ENCODE measurements around the gene LPP. TPM values are rescaled to one million over a fixed set of nuclear protein-coding genes. Genes with fewer than 3 reads are reported as not detected.

The LPP gene
- total and polyA plus RNA-seq, 10 of the 15 experiments (the other 5 are each of a cell fraction or from before 2014, with no cell fraction given), result under 0.01 to 0.62 (median 0.03) TPM

- Histone ChIP-seq H3K9me3 (replicated peaks; ENCODE audit: control insufficient read depth, insufficient read depth, low read length) (no peaks in the 10 kb centered on the region), H3K4me2 (ENCODE audit: control insufficient read depth, insufficient read depth) (no peak overlapping the region), H3K36me3 (ENCODE audit: control insufficient read depth in 2 of 2, insufficient read depth in 2 of 2, low read length in 1 of 2) (no peaks in the 10 kb centered on the region), H4K20me1 (ENCODE audit: control insufficient read depth, insufficient read depth) (no peaks in the 10 kb centered on the region), H3K27ac (ENCODE audit: control insufficient read depth, insufficient read depth) (no peak overlapping the region), H3K4me3 (no peak overlapping the region), H3K4me1 (ENCODE audit: control insufficient read depth, insufficient read depth, low read length) (no peaks in the 10 kb centered on the region), H3K79me2 (ENCODE audit: control insufficient read depth, insufficient read depth, low read length) (no peaks in the 10 kb centered on the region), H3K9ac (ENCODE audit: control insufficient read depth, insufficient read depth, low read length) (no peak overlapping the region), H2AFZ (ENCODE audit: control insufficient read depth, low read depth, low read length) (no peak overlapping the region), H3K27me3 (replicated peaks in 1 of 2; ENCODE audit: control insufficient read depth in 2 of 2, insufficient read depth in 2 of 2, low read length in 1 of 2) (no peaks in the 10 kb centered on the region; a peak in 1 of 4 replicates)
- ChIA-PET RAD21 (ENCODE audit: unreplicated experiment) (interaction anchor here (0.8 kb wide), 1 partner anchor 932 kb away, joined by 3 read pairs; no protein-coding TSS in a partner anchor), POLR2A (no interaction called here), SMC1A (ENCODE audit: uncharacterized antibody, unreplicated experiment) (interaction anchor here (1.1 kb wide), 1 partner anchor 25 kb away, joined by 3 read pairs; no protein-coding TSS in a partner anchor), CTCF (interaction anchor here (0.7 to 2.2 kb wide), 3 partner anchors 23 to 932 kb away, joined by 3 to 9 read pairs (median 4); no protein-coding TSS in a partner anchor)
- ATAC-seq (no peak), FAIRE-seq (no peak), DNase-seq (ENCODE audit: low read depth, low spot score) (no peak)
- intact Hi-C loops (cut with micrococcal nuclease; ENCODE audit: unreplicated experiment), result no loop called here
- 31% methylated on average over 4 of the region's 4 CpGs for WGBS (ENCODE audit: insufficient coverage, insufficient replicate concordance, low lambda C conversion rate, missing lambda C conversion rate)
- no TSS peak for BruUV-seq (replicated peaks)
- in situ Hi-C loops (cut with MboI), result no loop called here
- TF ChIP-seq FOXM1 (IDR thresholded peaks at IDR 0.05; ENCODE audit: low read depth, low read length) (no peak), MTA3 (IDR thresholded peaks at IDR 0.05; ENCODE audit: borderline replicate concordance, low read length) (no peak), NKRF (conservative IDR thresholded peaks at IDR 0.05) (no peak), NR2C1 (IDR thresholded peaks at IDR 0.05) (no peak), HCFC1 (IDR thresholded peaks at IDR 0.05; ENCODE audit: low read length) (no peak), EED (IDR thresholded peaks at IDR 0.05; ENCODE audit: low read depth) (no peak), BMI1 (IDR thresholded peaks at IDR 0.05; ENCODE audit: borderline replicate concordance) (no peak), EZH2 (IDR thresholded peaks at IDR 0.05; ENCODE audit: borderline replicate concordance, control insufficient read depth, low read depth, low read length) (no peak), MLLT1 (IDR thresholded peaks at IDR 0.05) (no peak), ZBTB33 (IDR thresholded peaks at IDR 0.05) (no peak), STAT1 (conservative IDR thresholded peaks at IDR 0.05) (no peak), ZBTB11 (CRISPR knock-in tag; IDR thresholded peaks at IDR 0.05) (no peak), E2F4 (IDR thresholded peaks at IDR 0.05; ENCODE audit: low read depth, low read length) (no peak), GABPA (IDR thresholded peaks at IDR 0.05; ENCODE audit: low read depth) (no peak), SMAD5 (IDR thresholded peaks at IDR 0.05; ENCODE audit: low read depth) (no peak)
Measured at GRCh38 chr3:188671971-188672370, 518.0 kb downstream of the LPP start.

Data from GM12878 (cell line).